ENCODE data around the gene LRCH1.

LRCH1 gene

DNA sequence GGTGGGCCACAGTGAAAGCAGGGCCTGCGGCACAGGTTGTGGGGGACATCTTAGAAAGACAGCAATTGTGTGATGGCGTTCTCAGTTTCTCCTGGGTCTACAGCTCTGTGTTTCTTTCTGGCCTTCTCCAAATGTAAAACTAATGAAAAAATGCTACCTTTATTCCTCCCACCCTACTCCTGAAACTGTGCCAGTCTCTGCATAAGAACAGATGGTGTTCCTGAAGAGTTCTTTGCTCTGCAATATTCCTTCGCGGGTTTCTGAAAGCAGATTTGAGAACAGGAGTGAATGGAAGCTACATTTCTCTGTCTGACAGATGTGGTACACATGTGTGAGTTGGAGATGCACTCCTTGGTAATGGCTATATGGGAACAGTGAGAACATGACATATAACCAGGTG, 18.0 kb upstream of the LRCH1 start:
- no peak for DNase-seq

DNA sequence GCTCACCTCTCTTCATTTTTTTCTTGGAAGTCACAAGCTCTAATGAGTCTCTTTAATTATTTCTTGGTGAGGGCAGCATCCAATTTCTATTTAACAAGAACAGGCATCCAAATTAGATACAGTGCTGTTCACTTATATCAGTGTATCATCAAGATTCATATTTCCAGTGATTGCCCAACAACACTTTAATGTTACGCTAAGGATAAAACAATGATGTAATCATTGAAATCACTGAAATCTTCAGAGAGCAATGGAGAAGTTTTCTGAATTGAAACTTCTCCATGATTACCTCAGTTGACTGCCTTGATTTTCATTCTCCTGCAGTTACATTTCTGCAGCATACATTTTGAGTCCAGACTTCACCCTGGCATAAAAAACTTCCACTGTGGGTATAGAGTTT, 17.1 kb upstream of the LRCH1 start:
- no peak for DNase-seq

DNA sequence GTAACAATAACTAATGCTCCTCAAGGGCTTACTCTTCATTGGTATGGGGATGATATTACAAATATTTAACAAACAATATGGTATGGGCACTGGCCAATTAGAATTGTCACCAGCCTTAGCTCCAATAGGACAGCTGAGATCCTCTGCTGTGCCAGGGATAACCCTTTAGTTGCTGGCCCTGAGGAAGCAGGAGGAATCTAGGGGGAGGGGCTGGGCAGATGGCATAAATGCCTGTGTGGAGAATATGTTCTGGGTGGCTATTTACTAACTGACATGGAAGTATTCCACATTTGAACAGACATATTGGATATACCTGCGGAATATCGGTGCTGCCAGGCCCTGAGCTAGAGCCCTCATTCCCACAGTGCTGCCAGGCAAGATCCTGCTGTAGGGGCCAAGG, 16.6 kb upstream of the LRCH1 start:
- no peak for DNase-seq

DNA sequence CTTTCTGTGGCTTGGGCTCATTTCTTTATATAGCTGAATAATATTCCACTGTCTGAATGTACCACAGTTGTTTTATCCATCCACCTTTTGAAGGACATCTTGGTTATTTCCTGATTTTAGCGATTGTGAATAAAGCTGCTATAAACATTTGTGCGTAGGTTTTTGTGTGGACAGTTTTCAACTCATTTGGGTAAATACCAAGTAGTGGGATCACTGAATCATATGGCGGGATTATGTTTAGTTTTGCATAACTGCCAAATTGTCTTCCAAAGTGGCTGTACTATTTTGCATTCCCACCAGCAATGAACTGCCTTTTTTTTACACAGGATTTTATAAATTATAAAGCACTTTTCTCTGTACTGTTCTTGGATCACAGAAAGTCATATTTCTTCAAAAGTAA, 13.7 kb upstream of the LRCH1 start:
- DNase-seq, result no peak

- no peak for DNase-seq
Observed at GRCh38 chr13:46541210-46541609, 11.8 kb upstream of the LRCH1 start.

- no peak for DNase-seq
Observed at GRCh38 chr13:46542833-46543232, 10.1 kb upstream of the LRCH1 start.

- DNase-seq, result no peak
Observed at GRCh38 chr13:46543287-46543686, 9.7 kb upstream of the LRCH1 start.

DNA sequence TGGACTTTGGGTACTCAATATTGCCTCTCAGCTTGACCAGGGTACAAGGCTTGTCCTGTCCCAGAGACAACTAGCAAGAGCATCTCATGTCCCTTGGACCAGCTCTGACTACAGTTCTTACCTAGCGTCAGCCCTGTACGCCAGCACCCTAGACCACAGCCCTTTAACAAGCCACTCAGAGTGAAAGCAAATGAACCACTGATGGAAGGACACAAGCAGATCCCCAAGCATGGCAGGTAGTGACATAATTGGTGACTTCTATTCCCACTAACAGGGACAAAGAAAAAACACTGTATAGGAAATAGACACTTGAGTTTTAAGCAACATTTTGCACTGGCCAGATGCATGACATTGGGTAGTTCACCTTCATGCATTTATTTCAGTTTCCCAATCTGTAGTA, 8.8 kb upstream of the LRCH1 start:
- no peak for DNase-seq

DNA sequence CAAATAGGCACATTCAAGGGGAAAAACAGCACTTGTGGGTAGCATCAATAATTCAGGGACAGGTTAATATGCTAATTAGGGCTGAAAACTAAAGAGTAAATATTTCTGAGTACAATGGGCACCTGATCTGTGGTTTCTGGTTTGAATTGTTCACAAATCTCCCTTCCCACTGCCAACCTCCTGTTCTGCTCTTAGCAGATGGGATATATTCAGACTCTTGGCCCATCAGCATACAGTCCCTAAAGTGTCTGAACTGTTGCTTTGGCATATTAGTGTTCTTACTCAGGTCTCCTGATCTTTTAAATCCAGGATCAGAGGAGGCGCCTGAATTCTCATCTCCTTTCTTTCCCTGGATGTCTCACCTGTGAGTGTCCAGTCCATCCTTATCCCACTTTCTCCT, 8.2 kb upstream of the LRCH1 start:
- no peak for DNase-seq

GRCh38 chr13:46546084-46546768, 6.7 kb upstream of the LRCH1 start:
- no peak for DNase-seq

DNA sequence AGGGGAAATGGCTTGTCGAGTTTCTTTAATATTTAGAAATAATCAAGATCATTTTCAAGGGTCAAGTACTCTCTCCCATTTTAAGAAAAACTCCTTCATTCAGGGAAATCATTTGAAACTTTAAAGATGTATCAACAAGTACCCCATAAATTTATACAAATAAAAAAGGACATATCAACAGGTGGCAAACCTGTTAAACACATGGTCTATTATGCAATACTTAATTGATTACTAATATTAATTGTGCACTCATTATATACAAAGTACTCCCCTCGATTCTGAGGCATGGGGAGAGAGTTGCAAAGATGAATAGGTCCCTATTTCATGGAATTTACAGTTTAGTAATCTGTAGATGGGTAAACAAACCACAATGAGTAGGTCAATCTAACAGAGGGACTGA, 2.1 kb upstream of the LRCH1 start:
- no peak for DNase-seq

DNA sequence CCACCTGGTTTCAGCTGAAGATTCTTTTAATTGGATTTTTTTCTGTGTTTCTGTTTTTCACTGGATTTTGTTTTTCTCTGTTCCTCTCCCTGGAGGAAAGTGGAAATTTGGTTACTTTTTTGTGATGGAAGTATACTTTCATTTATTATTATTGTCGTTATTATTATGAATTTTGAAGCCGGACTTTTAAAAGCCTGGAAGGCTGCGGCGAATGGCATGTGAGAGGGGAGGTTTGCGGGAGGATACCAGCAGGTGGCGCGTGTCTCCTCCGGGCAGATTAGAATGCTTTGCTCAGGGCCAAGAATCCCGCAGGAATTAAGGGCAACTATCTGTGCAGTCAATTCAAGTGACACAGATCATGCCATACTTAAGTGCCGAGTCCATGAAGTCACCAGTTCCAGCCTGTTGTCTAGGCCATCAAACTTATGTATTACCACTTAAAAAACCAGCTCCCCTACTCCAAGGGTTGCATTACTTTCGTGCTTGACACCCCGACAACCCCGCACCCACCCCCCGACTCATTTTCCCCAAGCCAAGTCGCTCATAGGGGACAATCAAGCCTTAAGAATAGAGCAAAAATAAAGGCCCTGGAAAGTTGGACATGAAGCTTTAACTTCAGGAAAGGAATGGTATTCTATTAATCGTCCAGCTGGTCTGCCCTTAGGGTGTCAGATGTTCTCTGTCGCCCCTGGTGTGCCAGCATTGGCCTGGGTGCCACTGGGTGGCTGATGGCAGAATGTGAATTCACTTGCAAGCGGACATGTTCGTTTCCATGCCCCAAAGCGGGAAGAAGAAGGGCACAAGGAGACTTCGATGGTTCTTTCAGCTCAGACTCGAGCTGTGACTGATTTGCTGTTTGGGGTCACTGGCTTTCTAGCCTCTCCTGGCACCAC, 1.3 kb upstream of the LRCH1 start:
- peak; percentile 51 for DNase-seq

- DNase-seq, result no peak
Observed at GRCh38 chr13:46552303-46552682, 677 bp upstream of the LRCH1 start.

- no peak for DNase-seq
Observed at GRCh38 chr13:46553521-46553885, 533 bp downstream of the LRCH1 start.

GRCh38 chr13:46553886-46554858, 1.2 kb downstream of the LRCH1 start:
- peak; percentile 70 for DNase-seq

DNA sequence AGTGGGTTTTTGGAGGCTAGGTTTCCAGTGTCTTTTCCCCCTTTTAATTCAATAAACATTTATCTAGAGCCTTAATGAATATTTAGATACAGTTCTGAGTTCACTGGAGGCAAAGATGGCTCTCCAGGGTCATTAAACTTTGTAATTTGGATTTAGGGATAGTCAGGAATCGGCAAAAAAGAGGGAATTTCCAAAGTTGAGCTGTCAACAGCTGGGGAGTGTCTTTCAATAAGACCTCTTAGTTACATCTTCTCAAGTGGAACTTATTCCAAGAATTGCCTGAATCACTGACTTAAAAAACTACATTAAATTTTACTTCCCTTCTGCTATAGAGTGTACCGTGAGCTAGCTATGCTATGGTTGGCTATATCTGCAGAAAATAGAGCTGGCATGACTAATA, 2.0 kb downstream of the LRCH1 start:
- DNase-seq, result no peak

DNA sequence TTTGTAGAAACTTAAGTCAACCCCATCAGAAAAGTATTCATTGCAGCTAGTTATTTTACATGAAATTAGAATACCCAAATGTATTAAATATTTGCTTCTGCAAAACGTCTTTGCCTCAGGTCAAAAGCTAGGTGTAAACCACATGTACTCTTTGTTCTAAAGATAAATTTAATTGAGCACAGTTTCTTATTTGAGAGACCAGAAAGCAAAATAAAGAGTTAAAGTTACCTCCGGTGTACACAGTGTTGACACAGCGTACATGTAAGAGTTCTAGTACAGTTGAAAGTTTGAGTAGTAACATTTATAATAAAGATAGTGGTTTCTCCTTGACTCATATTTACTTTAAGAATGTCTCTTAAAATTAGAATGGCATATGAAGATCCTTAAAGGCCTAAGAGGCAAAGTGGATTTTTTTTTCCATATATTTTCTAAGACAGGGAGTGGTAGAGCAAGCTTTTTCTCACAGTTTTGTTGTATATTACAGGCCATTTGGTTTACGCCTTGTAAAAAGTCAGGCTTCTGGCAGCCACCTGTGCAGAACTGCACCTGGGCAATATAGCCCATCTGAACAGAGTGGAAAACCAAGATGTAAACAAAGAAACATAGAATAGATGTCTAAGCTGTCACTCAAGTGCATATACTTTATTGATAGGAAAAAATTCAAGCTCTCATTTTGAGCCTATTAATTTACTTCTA, 2.9 kb downstream of the LRCH1 start:
- DNase-seq, result no peak

DNA sequence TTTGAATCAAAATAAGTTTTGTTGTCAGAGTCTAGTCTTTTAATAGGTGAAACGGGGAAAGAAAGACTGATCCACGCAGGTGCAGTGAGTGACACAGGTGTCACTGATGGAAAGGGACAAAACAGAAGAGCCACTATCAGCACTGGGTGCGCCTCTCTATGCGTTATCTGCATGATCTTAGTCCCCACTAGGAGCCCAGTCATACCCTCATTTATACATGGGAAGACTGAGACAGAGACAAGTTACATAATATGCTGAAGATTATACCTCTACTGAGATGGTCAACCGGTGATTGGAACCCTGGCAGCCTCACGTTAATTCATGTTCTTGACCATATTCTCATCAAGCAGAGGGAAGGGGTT, 3.4 kb downstream of the LRCH1 start:
- no peak for DNase-seq

DNA sequence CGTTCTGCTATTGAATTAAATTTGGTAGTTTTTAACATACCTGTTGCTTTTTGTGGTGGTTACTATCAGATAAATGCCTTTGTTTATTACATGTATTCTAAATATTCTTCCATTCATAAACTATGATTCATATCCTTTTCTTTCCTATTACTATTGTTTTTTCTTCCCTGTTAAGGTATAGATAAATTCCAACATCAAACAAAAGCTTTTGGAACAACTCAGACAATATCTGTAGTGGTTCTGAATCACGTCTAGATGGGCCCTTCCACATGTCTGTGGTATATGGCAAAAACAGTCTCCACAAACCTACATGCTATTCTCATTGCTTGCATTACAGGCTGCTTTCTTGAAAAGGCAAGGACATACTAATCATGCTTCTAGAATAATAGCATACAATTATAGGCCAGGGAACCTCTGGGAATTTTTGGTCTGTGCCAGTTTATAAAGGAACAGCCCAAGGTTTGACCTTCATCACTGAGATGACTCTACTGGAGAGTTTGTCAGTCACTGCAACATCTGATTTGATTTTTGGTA, 6.4 kb downstream of the LRCH1 start:
- DNase-seq, result no peak

GRCh38 chr13:46560778-46561177, 7.8 kb downstream of the LRCH1 start:
- DNase-seq, result no peak

- DNase-seq, result no peak
Observed at GRCh38 chr13:46561286-46561685, 8.3 kb downstream of the LRCH1 start.

- DNase-seq, result no peak
Observed at GRCh38 chr13:46561691-46562090, 8.7 kb downstream of the LRCH1 start.

- DNase-seq, result no peak
Observed at GRCh38 chr13:46562152-46562551, 9.2 kb downstream of the LRCH1 start.

All from NCI-H226 (cell line).